Epithelial cell of proximal tubule (primary cell): ENCODE results near the gene SORBS1. TPM values are rescaled to one million over a fixed set of nuclear protein-coding genes. Genes with fewer than 3 reads are reported as not detected.

Source experiments
- DNase-seq: peaks from one replicate; pipeline ENCODE4 v3.0.0-alpha.2; 2011; ENCODE audit warnings: low read depth
- H3K4me3 ChIP-seq: 2 replicates; pipeline ENCODE4 v1.5.1; 2011; ENCODE audit warnings: low read depth, mild to moderate bottlenecking, low read length
- CTCF ChIP-seq: conservative IDR thresholded peaks from 2 replicates; pipeline ENCODE4 v1.5.1; 2012; ENCODE audit warnings: low read depth, mild to moderate bottlenecking, low read length
- total RNA-seq: library from RNA; depleted of rRNA; stranded (reverse); fragments of >200 nt; gene quantifications from 2 replicates; pipeline ENCODE4 v1.2.3, GENCODE V29; 2015

Gene SORBS1
- total RNA-seq, 1 donor from 2014 or later, result 7.0 TPM

- DNase-seq, result no peak
- no peak for TF ChIP-seq CTCF
- H3K4me3 ChIP-seq, result no peak overlapping the region
These were observed 178.6 kb downstream of the SORBS1 start for GRCh38 chr10:95382596-95382995.

GRCh38 chr10:95382174-95382573 is 179.0 kb downstream of the SORBS1 start:
- H3K4me3 ChIP-seq, result no peak overlapping the region
- no peak for TF ChIP-seq CTCF
- no peak for DNase-seq

- H3K4me3 ChIP-seq, result no peak overlapping the region
- DNase-seq, result no peak
- TF ChIP-seq CTCF, result no peak
These were observed 183.2 kb downstream of the SORBS1 start for GRCh38 chr10:95377950-95378349.

GRCh38 chr10:95375418-95375817 is 185.8 kb downstream of the SORBS1 start:
- no peak overlapping the region for H3K4me3 ChIP-seq
- no peak for TF ChIP-seq CTCF
- DNase-seq, result no peak

- peak; percentile 22 for DNase-seq
- peak; percentile 100 for TF ChIP-seq CTCF
- no peak overlapping the region for H3K4me3 ChIP-seq
These were observed 186.5 kb downstream of the SORBS1 start for GRCh38 chr10:95374597-95375209.

- H3K4me3 ChIP-seq, result no peak overlapping the region
- no peak for DNase-seq
- TF ChIP-seq CTCF, result no peak
These were observed 187.5 kb downstream of the SORBS1 start for GRCh38 chr10:95373660-95374059.

GRCh38 chr10:95364342-95364741 is 196.8 kb downstream of the SORBS1 start:
- DNase-seq, result no peak
- TF ChIP-seq CTCF, result no peak
- H3K4me3 ChIP-seq, result no peak overlapping the region
